GM12892 (cell line): Measurements from ENCODE around the gene UBE2O.

Experiments
- POLR2A ChIP-seq: IDR thresholded peaks from 2 replicates; pipeline ENCODE4 v1.6.1; 2011; ENCODE audit warnings: low read depth, low read length, control low read depth
- POLR2AphosphoS5 ChIP-seq: IDR thresholded peaks from 2 replicates; pipeline ENCODE4 v1.6.1; 2011; ENCODE audit warnings: low read depth, low read length, control low read depth
- TAF1 ChIP-seq: IDR thresholded peaks from 2 replicates; pipeline ENCODE4 v1.6.1; 2011; ENCODE audit warnings: low read depth, mild to moderate bottlenecking, control low read depth, low read length, borderline replicate concordance

GRCh38 chr17:76469991-76470739 lies 17.2 kb upstream of the UBE2O start:
- TF ChIP-seq POLR2A (no peak), POLR2AphosphoS5 (no peak), TAF1 (no peak)
